Peyer's patch (tissue), 4 donors: ENCODE measurements around the gene CPS1.

Experiments
- CTCF ChIP-seq, 6 experiments: fragments of 450-650 bp in 4 of 6; fragments of 200-600 bp in 2 of 6; sonication (generic) in 1 of 6; IDR thresholded peaks; one replicate each; pipeline ENCODE4 v1.5.1; 2017 to 2019; ENCODE audit warnings: antibody characterized with exemption in 6 of 6, mild to moderate bottlenecking in 3 of 6, moderate library complexity in 1 of 6
- POLR2A ChIP-seq, 2 donors: fragments of 450-650 bp; IDR thresholded peaks; one replicate each; pipeline ENCODE4 v1.5.1; 2017; ENCODE audit warnings: antibody characterized with exemption in 2 of 2, mild to moderate bottlenecking in 2 of 2, moderate library complexity in 2 of 2

DNA sequence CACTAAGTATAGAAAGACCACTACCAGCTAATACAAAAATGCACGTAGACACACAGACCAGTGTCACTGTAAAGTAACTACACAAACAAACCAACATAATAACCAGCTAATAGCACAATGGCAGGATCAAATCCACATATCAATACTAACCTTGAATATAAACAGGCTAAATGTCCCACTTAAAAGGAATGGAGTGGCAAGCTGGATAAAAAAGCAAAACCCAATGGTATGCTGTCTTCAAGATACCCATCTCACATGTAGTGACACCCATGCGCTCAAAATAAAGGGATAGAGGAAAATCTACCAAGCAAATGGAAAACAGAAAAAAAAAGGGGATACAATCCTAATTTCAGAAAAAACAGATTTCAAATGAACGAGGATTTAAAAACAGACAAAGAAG is 41.8 kb downstream of the CPS1 start:
- TF ChIP-seq CTCF (IDR thresholded peaks at IDR 0.05) (no peak), POLR2A (IDR thresholded peaks at IDR 0.05) (no peak)
